Suprapubic skin (tissue), 4 donors: Measurements from ENCODE around the gene NEK4. TPM values are rescaled to one million over a fixed set of nuclear protein-coding genes. Genes with fewer than 3 reads are reported as not detected.
A peak's percentile ranks its signal among the peaks of the same experiment; 100 is the strongest.

ENCODE experiments used
- DNase-seq, 2 donors: peaks; one replicate each; pipeline ENCODE4 v3.0.0-alpha.2; 2019; ENCODE audit warnings: low spot score in 2 of 2
- H3K27ac ChIP-seq: fragments of 200-600 bp; sonication (generic); one replicate; pipeline ENCODE4 v1.5.1; 2019
- H3K27me3 ChIP-seq: fragments of 200-600 bp; sonication (generic); one replicate; pipeline ENCODE4 v1.5.1; 2019
- H3K36me3 ChIP-seq: fragments of 200-600 bp; sonication (generic); one replicate; pipeline ENCODE4 v1.5.1; 2019
- H3K4me1 ChIP-seq: fragments of 200-600 bp; sonication (generic); one replicate; pipeline ENCODE4 v1.5.1; 2019
- H3K4me3 ChIP-seq: fragments of 200-600 bp; sonication (generic); one replicate; pipeline ENCODE4 v1.5.1; 2019; ENCODE audit warnings: mild to moderate bottlenecking
- H3K9me3 ChIP-seq: fragments of 200-600 bp; sonication (generic); one replicate; pipeline ENCODE4 v1.5.1; 2019
- CTCF ChIP-seq, 2 donors: fragments of 200-600 bp in 1 of 2; fragments of 450-650 bp in 1 of 2; sonication (generic) in 1 of 2; IDR thresholded peaks; one replicate each; pipeline ENCODE4 v1.5.1; 2016 to 2019; ENCODE audit warnings: antibody characterized with exemption in 2 of 2, mild to moderate bottlenecking in 1 of 2, moderate library complexity in 1 of 2
- EP300 ChIP-seq: sonication (generic); formaldehyde crosslinking; IDR thresholded peaks from one replicate; pipeline ENCODE4 v1.6.1; 2017; ENCODE audit warnings: antibody characterized with exemption
- POLR2A ChIP-seq, 2 donors: fragments of 450-650 bp; IDR thresholded peaks; one replicate each; pipeline ENCODE4 v1.6.1; 2017; ENCODE audit warnings: antibody characterized with exemption in 2 of 2, mild to moderate bottlenecking in 2 of 2, moderate library complexity in 2 of 2
- POLR2AphosphoS5 ChIP-seq, 3 donors: sonication (generic); formaldehyde crosslinking; IDR thresholded peaks; one replicate each; pipeline ENCODE4 v1.6.1; 2017; ENCODE audit warnings: antibody characterized with exemption in 3 of 3
- WGBS: methylation state at CpG from one replicate; pipeline ENCODE4 v1.1.5; 2018; 5-methylcytosine and 5-hydroxymethylcytosine counted together
- total RNA-seq, 4 donors: library from RNA; depleted of rRNA; stranded (reverse); fragments of >200 nt; gene quantifications; one replicate each; pipeline ENCODE4 v1.1.0, GENCODE V29; 2016

The NEK4 gene
- total RNA-seq, 4 donors from 2014 or later = 12.3 to 20.6 (median 15.5) TPM

- Histone ChIP-seq H3K27me3 (no peaks in the 10 kb centered on the region), H3K36me3 (no peaks in the 10 kb centered on the region), H3K27ac (no peak overlapping the region), H3K9me3 (no peaks in the 10 kb centered on the region), H3K4me1 (peaks cover 11% of the 10 kb centered on the region), H3K4me3 (no peak overlapping the region)
- no peak for DNase-seq
- 93% methylated on average over 9 of the region's 13 CpGs for WGBS
- TF ChIP-seq EP300 (no peak), POLR2AphosphoS5 (IDR thresholded peaks at IDR 0.05) (no peak), POLR2A (IDR thresholded peaks at IDR 0.05) (no peak), CTCF (IDR thresholded peaks at IDR 0.05) (no peak)
These were observed 20.0 kb upstream of the NEK4 start for GRCh38 chr3:52790741-52791140.

GRCh38 chr3:52790337-52790736, 19.6 kb upstream of the NEK4 start:
- WGBS = 90% methylated on average over 7 of the region's 7 CpGs
- no peak for TF ChIP-seq POLR2AphosphoS5 (IDR thresholded peaks at IDR 0.05)
- TF ChIP-seq POLR2A (IDR thresholded peaks at IDR 0.05) = no peak
- no peak for TF ChIP-seq EP300
- no peak for TF ChIP-seq CTCF (IDR thresholded peaks at IDR 0.05)
- H3K4me1 ChIP-seq = peaks cover 11% of the 10 kb centered on the region
- no peaks in the 10 kb centered on the region for H3K9me3 ChIP-seq
- H3K36me3 ChIP-seq = no peaks in the 10 kb centered on the region
- H3K4me3 ChIP-seq = no peak overlapping the region
- no peak overlapping the region for H3K27ac ChIP-seq
- no peaks in the 10 kb centered on the region for H3K27me3 ChIP-seq
- no peak for DNase-seq

GRCh38 chr3:52789746-52790040, 19.0 kb upstream of the NEK4 start:
- DNase-seq = no peak
- H3K4me3 ChIP-seq = no peak overlapping the region
- 80% methylated on average over 2 of the region's 6 CpGs for WGBS
- no peaks in the 10 kb centered on the region for H3K36me3 ChIP-seq
- no peaks in the 10 kb centered on the region for H3K27me3 ChIP-seq
- no peak overlapping the region for H3K27ac ChIP-seq
- H3K9me3 ChIP-seq = no peaks in the 10 kb centered on the region
- TF ChIP-seq POLR2A (IDR thresholded peaks at IDR 0.05) = no peak
- TF ChIP-seq CTCF (IDR thresholded peaks at IDR 0.05) = no peak
- TF ChIP-seq EP300 = no peak
- TF ChIP-seq POLR2AphosphoS5 (IDR thresholded peaks at IDR 0.05) = no peak
- peaks cover 11% of the 10 kb centered on the region for H3K4me1 ChIP-seq

DNA sequence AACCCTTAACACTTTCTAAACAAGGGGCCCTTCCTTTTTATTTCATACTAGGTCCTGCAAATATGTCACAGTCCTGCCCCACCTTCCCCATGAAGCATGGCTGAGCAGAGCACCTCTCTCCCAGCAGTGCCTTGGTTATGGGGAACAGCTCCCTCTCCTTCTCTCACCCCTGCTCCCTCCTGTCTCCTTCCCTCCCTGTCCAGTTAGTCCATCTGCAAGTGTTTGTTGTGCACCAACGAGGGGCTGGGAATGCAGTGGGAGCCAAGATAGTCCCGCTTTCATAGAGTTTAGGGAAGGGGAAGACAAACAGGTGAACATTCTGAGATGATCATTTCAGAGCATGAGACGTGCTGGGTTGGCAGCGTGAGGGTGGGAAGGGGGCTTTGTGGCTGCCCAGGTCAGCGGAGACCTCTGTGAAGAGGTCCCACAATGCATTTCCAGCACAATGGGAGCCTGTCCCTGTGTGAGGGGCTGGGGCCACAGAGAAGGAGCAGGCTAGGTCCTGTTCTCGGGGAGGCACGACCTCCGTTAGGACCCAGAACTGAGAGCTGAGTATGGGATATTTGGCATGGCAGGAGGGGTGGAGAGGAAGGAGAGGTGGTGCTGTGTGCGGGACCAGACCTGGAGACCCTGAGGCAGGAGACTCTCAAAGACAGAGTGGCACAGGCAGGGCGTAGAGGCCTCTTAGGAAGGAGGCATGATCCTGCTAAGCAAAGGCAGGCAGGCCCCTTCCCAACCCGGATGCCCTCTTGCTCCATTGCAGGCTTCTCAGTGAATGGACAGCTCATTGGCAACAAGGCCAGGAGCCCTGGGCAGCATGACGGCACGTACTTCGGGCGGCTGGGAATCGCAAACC, 18.4 kb upstream of the NEK4 start:
- Histone ChIP-seq H3K4me3 (no peak overlapping the region), H3K36me3 (no peaks in the 10 kb centered on the region), H3K9me3 (no peaks in the 10 kb centered on the region), H3K4me1 (peaks cover 11% of the 10 kb centered on the region), H3K27me3 (no peaks in the 10 kb centered on the region), H3K27ac (no peak overlapping the region)
- DNase-seq = no peak
- no peak for TF ChIP-seq EP300
- TF ChIP-seq POLR2A (IDR thresholded peaks at IDR 0.05) = no peak
- TF ChIP-seq POLR2AphosphoS5 (IDR thresholded peaks at IDR 0.05) = no peak
- TF ChIP-seq CTCF (IDR thresholded peaks at IDR 0.05) = no peak
- 83% methylated on average over 16 of the region's 16 CpGs for WGBS

- Histone ChIP-seq H3K27ac (no peak overlapping the region), H3K36me3 (no peaks in the 10 kb centered on the region), H3K27me3 (no peaks in the 10 kb centered on the region), H3K9me3 (no peaks in the 10 kb centered on the region), H3K4me1 (peaks cover 6% of the 10 kb centered on the region), H3K4me3 (no peak overlapping the region)
- 76% methylated on average over 16 of the region's 17 CpGs for WGBS
- TF ChIP-seq EP300 (no peak), CTCF (IDR thresholded peaks at IDR 0.05) (no peak), POLR2AphosphoS5 (IDR thresholded peaks at IDR 0.05) (no peak), POLR2A (IDR thresholded peaks at IDR 0.05) (no peak)
- peak in 1 of 2 donors; percentile 73 for DNase-seq
These were observed 17.2 kb upstream of the NEK4 start for GRCh38 chr3:52787672-52788625.
